ENCODE measurements around the gene CHRNA5.
"Not testable (repeated sequence)": the region's sequence is repeated elsewhere in the genome, so short reads cannot be mapped to it uniquely, and the experiment has no call there.

Gene CHRNA5

DNA sequence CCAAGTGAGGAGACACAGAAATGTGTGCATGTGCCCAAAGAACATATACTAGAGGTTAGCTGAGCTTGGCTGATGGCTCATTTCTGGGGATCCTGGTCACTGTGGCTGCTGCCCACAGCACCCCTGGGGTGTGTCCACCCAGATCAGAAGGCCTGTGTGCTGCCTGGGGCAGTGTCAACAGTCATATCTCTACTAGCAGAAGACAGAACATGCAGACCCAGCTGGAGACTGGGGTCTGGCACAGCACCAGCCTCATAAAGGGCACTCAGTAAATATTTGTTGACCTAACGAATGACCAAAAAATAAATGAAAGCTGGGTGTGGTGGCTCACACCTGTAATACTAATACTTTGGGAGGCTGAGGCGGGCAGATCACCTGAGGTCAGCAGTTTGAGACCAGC, 39.1 kb downstream of the CHRNA5 start:
- Histone ChIP-seq H3K4me2 (ENCODE audit: low read length) (no peak overlapping the region), H3F3A (ENCODE audit: insufficient read depth, low read length) (no peaks in the 10 kb centered on the region), H2AFZ (ENCODE audit: low read length) (no peak overlapping the region), H3K36me3 (ENCODE audit: insufficient read depth, low read length) (no peaks in the 10 kb centered on the region), H3K27me3 (ENCODE audit: insufficient read depth, low read length) (no peaks in the 10 kb centered on the region; the same call in 1 of the 2 replicates), H3K9me2 (ENCODE audit: low read depth, low read length) (no peaks in the 10 kb centered on the region), H3K4me1 (ENCODE audit: insufficient read depth, low read length, severe bottlenecking) (no peaks in the 10 kb centered on the region), H3K9me3 (ENCODE audit: low read length) (no peaks in the 10 kb centered on the region), H4K20me1 (ENCODE audit: insufficient read depth, low read length) (no peaks in the 10 kb centered on the region), H3K27ac (ENCODE audit: low read depth, low read length, poor library complexity, severe bottlenecking) (no peak overlapping the region), H3K9ac (ENCODE audit: low read length) (no peak overlapping the region), H3K4me3 (ENCODE audit: low read depth, low read length, poor library complexity, severe bottlenecking) (no peak overlapping the region), H3K79me2 (ENCODE audit: insufficient read depth, low read length) (no peaks in the 10 kb centered on the region)
- no peak for TF ChIP-seq CTCF (IDR thresholded peaks at IDR 0.05; ENCODE audit: low read length)

DNA sequence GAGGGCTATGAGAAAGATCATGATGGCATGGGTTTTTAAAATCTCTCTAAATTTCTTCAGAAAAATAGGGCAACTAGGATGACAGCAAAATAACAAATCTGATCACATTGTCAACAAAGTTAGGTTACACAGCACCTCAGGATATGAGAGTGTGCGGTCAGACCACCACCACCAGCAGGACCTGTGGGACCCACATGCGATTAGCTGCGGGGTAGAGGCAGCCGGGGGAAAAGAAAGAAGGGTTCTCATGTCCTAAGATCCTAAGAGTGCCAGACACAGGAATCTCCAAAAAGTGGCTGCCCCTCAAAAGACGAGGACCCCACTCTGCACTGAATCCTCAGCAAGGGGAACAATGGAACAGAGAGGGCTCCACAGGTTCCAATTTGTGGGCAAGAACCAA, 39.9 kb downstream of the CHRNA5 start:
- Histone ChIP-seq H3K79me2 (ENCODE audit: insufficient read depth, low read length) (no peaks in the 10 kb centered on the region), H3K4me1 (ENCODE audit: insufficient read depth, low read length, severe bottlenecking) (no peaks in the 10 kb centered on the region), H3K9me2 (ENCODE audit: low read depth, low read length) (no peaks in the 10 kb centered on the region), H3K9ac (ENCODE audit: low read length) (no peak overlapping the region), H4K20me1 (ENCODE audit: insufficient read depth, low read length) (no peaks in the 10 kb centered on the region), H3K36me3 (ENCODE audit: insufficient read depth, low read length) (no peaks in the 10 kb centered on the region), H3K27me3 (ENCODE audit: insufficient read depth, low read length) (no peaks in the 10 kb centered on the region; the same call in 1 of the 2 replicates), H3K4me2 (ENCODE audit: low read length) (no peak overlapping the region), H3K9me3 (ENCODE audit: low read length) (no peaks in the 10 kb centered on the region), H3K4me3 (ENCODE audit: low read depth, low read length, poor library complexity, severe bottlenecking) (no peak overlapping the region), H3F3A (ENCODE audit: insufficient read depth, low read length) (no peaks in the 10 kb centered on the region), H3K27ac (ENCODE audit: low read depth, low read length, poor library complexity, severe bottlenecking) (no peak overlapping the region), H2AFZ (ENCODE audit: low read length) (no peak overlapping the region)
- no peak for TF ChIP-seq CTCF (IDR thresholded peaks at IDR 0.05; ENCODE audit: low read length)
- no peak for TF ChIP-seq EZH2 (IDR thresholded peaks at IDR 0.05; ENCODE audit: borderline replicate concordance, low read length)

- no peak overlapping the region for H3K4me2 ChIP-seq (ENCODE audit: low read length)
- no peaks in the 10 kb centered on the region for H4K20me1 ChIP-seq (ENCODE audit: insufficient read depth, low read length)
- H3K27me3 ChIP-seq (ENCODE audit: insufficient read depth, low read length), result no peaks in the 10 kb centered on the region; the same call in 1 of the 2 replicates
- H3K27ac ChIP-seq (ENCODE audit: low read depth, low read length, poor library complexity, severe bottlenecking), result no peak overlapping the region
- H3K9ac ChIP-seq (ENCODE audit: low read length), result no peak overlapping the region
- H3K4me1 ChIP-seq (ENCODE audit: insufficient read depth, low read length, severe bottlenecking), result no peaks in the 10 kb centered on the region
- no peak overlapping the region for H2AFZ ChIP-seq (ENCODE audit: low read length)
- H3F3A ChIP-seq (ENCODE audit: insufficient read depth, low read length), result no peaks in the 10 kb centered on the region
- no peaks in the 10 kb centered on the region for H3K9me3 ChIP-seq (ENCODE audit: low read length)
- H3K9me2 ChIP-seq (ENCODE audit: low read depth, low read length), result no peaks in the 10 kb centered on the region
- H3K79me2 ChIP-seq (ENCODE audit: insufficient read depth, low read length), result no peaks in the 10 kb centered on the region
- TF ChIP-seq EZH2 (IDR thresholded peaks at IDR 0.05; ENCODE audit: borderline replicate concordance, low read length), result no peak
- no peak for TF ChIP-seq CTCF (IDR thresholded peaks at IDR 0.05; ENCODE audit: low read length)
- no peaks in the 10 kb centered on the region for H3K36me3 ChIP-seq (ENCODE audit: insufficient read depth, low read length)
- no peak overlapping the region for H3K4me3 ChIP-seq (ENCODE audit: low read depth, low read length, poor library complexity, severe bottlenecking)
These were observed 40.4 kb downstream of the CHRNA5 start for GRCh38 chr15:78605680-78606079.

DNA sequence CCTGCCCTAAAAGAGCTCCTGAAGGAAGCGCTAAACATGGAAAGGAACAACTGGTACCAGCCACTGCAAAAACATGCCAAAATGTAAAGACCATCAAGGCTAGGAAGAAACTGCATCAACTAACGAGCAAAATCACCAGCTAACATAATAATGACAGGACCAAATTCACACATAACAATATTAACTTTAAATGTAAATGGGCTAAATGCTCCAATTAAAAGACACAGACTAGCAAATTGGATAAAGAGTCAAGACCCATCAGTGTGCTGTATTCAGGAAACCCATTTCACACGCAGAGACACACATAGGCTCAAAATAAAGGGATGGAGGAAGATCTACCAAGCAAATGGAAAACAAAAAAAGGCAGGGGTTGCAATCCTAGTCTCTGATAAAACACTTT, 44.2 kb downstream of the CHRNA5 start:
- not testable (repeated sequence) for H4K20me1 ChIP-seq (ENCODE audit: insufficient read depth, low read length); H3K4me1 ChIP-seq (ENCODE audit: insufficient read depth, low read length, severe bottlenecking); H3K36me3 ChIP-seq (ENCODE audit: insufficient read depth, low read length); H2AFZ ChIP-seq (ENCODE audit: low read length); H3K27me3 ChIP-seq (ENCODE audit: insufficient read depth, low read length); H3K9ac ChIP-seq (ENCODE audit: low read length); H3F3A ChIP-seq (ENCODE audit: insufficient read depth, low read length); H3K4me3 ChIP-seq (ENCODE audit: low read depth, low read length, poor library complexity, severe bottlenecking); H3K4me2 ChIP-seq (ENCODE audit: low read length); H3K9me3 ChIP-seq (ENCODE audit: low read length); H3K79me2 ChIP-seq (ENCODE audit: insufficient read depth, low read length); H3K9me2 ChIP-seq (ENCODE audit: low read depth, low read length); H3K27ac ChIP-seq (ENCODE audit: low read depth, low read length, poor library complexity, severe bottlenecking)
